HepG2 (cell line): ENCODE data around the gene C11orf86. TPM values are rescaled to one million over a fixed set of nuclear protein-coding genes. Genes with fewer than 3 reads are reported as not detected.

Experiments used
- ATAC-seq: fragments of 200-7000 bp; cut with Tn5 transposase; 3 replicates; pipeline ENCODE4 v1.9.1; 2020; ENCODE audit warnings: mild to moderate bottlenecking, moderate library complexity
- BruUV-seq: library from RNA; stranded (reverse); fragments of 400-500 nt; replicated peaks from 2 replicates; lab custom pipeline; 2021; lab: Mats Ljungman, UMichigan
- CTCF ChIA-PET: fragments of 300-600 bp; formaldehyde crosslinking; extraction: SDS; loops from one replicate; lab custom pipeline; 2021; ENCODE audit warnings: low total read pairs, inconsistent platforms, low intra/inter-chr PET ratio; lab: Yijun Ruan, JAX
- POLR2A ChIA-PET: fragments of 350-600 bp; sonication (Branson Sonifier 250); formaldehyde crosslinking; loops from one replicate; lab custom pipeline; 2020; ENCODE audit warnings: antibody characterized with exemption, inconsistent platforms; lab: Yijun Ruan, JAX
- DNase-seq: peaks from one replicate; pipeline ENCODE4 v3.0.0-alpha.2; 2015; ENCODE audit warnings: low spot score
- FAIRE-seq: peaks from 3 replicates; lab custom pipeline; 2011; peaks lifted over from hg19 to GRCh38; lab: Jason Lieb, UNC
- H2AFZ ChIP-seq: one replicate; pipeline ENCODE4 v1.6.1; 2011; ENCODE audit warnings: low read length, inconsistent platforms
- H3K27ac ChIP-seq: fragments of 300-600 bp; 3 replicates; pipeline ENCODE4 v1.8.0; 2011; ENCODE audit warnings: mixed run types, mild to moderate bottlenecking, mixed read lengths, low read length, inconsistent platforms; ENCODE audit not compliant: insufficient read depth; ENCODE audit errors: extremely low read length
- H3K27me3 ChIP-seq, 2 experiments: fragments of 200-600 bp in 1 of 2; 2 replicates in 1 of 2; 3 replicates in 1 of 2; pipeline versions ENCODE4 v1.6.0 to v1.8.0; 2011; ENCODE audit warnings: low read length in 2 of 2, mild to moderate bottlenecking in 2 of 2, moderate library complexity in 2 of 2, inconsistent platforms in 1 of 2; ENCODE audit not compliant: insufficient read depth in 2 of 2, control insufficient read depth in 1 of 2
- H3K36me3 ChIP-seq, 2 experiments: fragments of 200-600 bp in 1 of 2; replicated peaks in 1 of 2; 2 replicates in 1 of 2; 3 replicates in 1 of 2; pipeline versions ENCODE4 v1.5.1 to v1.8.0; 2011; ENCODE audit warnings: low read length in 2 of 2, inconsistent platforms in 1 of 2; ENCODE audit not compliant: insufficient read depth in 2 of 2, control insufficient read depth in 1 of 2
- H3K4me1 ChIP-seq: 2 replicates; pipeline ENCODE4 v1.5.1; 2012; ENCODE audit warnings: low read length, inconsistent platforms; ENCODE audit not compliant: insufficient read depth
- H3K4me2 ChIP-seq: 2 replicates; pipeline ENCODE4 v1.6.0; 2011; ENCODE audit warnings: low read depth, low read length, inconsistent platforms
- H3K4me3 ChIP-seq, 3 experiments: fragments of 200-600 bp in 1 of 3; sonication (generic), shearing (Covaris generic) in 1 of 3; replicated peaks in 1 of 3; 2 replicates each; pipeline ENCODE4 v1.5.1; 2011 to 2016; ENCODE audit warnings: low read length in 3 of 3, inconsistent platforms in 2 of 3, low read depth in 2 of 3, mild to moderate bottlenecking in 2 of 3, control low read depth in 1 of 3, mixed read lengths in 1 of 3; ENCODE audit not compliant: insufficient read depth in 1 of 3
- H3K79me2 ChIP-seq: one replicate; pipeline ENCODE4 v1.6.1; 2011; ENCODE audit warnings: low read length, inconsistent platforms; ENCODE audit not compliant: insufficient read depth
- H3K9ac ChIP-seq: 2 replicates; pipeline ENCODE4 v1.6.0; 2011; ENCODE audit warnings: mild to moderate bottlenecking, low read depth, low read length, inconsistent platforms; ENCODE audit not compliant: insufficient read depth
- H3K9me3 ChIP-seq: 2 replicates; pipeline ENCODE4 v1.5.1; 2012; ENCODE audit warnings: mild to moderate bottlenecking, low read length
- H4K20me1 ChIP-seq: 2 replicates; pipeline ENCODE4 v1.6.0; 2011; ENCODE audit warnings: inconsistent platforms, mild to moderate bottlenecking, low read length, moderate library complexity; ENCODE audit not compliant: insufficient read depth
- GMEB2 ChIP-seq: IDR thresholded peaks from 2 replicates; pipeline ENCODE4 v1.6.1; 2016; ENCODE audit warnings: missing biosample characterization, missing genetic modification reagents, low read depth
- HNF1B ChIP-seq: sonication (generic); formaldehyde crosslinking; IDR thresholded peaks from 2 replicates; pipeline ENCODE4 v1.5.1; 2020; ENCODE audit warnings: mild to moderate bottlenecking, moderate library complexity, missing genetic modification reagents
- IRX3 ChIP-seq: sonication (generic); formaldehyde crosslinking; IDR thresholded peaks from 2 replicates; pipeline ENCODE4 v1.8.1; 2023; ENCODE audit warnings: mild to moderate bottlenecking, low read depth, missing genetic modification reagents, borderline replicate concordance
- ISL2 ChIP-seq: sonication (generic); formaldehyde crosslinking; IDR thresholded peaks from 2 replicates; pipeline ENCODE4 v1.5.0; 2020; ENCODE audit warnings: missing genetic modification reagents
- MAFK ChIP-seq, 2 experiments: IDR thresholded peaks in 1 of 2; conservative IDR thresholded peaks in 1 of 2; 2 replicates each; pipeline ENCODE4 v1.6.1; 2011; ENCODE audit warnings: improper control_type of control experiment in 2 of 2, low read length in 2 of 2
- SPEN ChIP-seq: sonication (generic); formaldehyde crosslinking; IDR thresholded peaks from 2 replicates; pipeline ENCODE4 v1.5.1; 2020; ENCODE audit warnings: low read depth, mild to moderate bottlenecking, missing genetic modification reagents
- ZFP62 ChIP-seq: sonication (generic); formaldehyde crosslinking; IDR thresholded peaks from 2 replicates; pipeline ENCODE4 v1.4.0; 2020; ENCODE audit warnings: missing genetic modification reagents
- ZNF20 ChIP-seq: sonication (generic); formaldehyde crosslinking; IDR thresholded peaks from 2 replicates; pipeline ENCODE4 v1.4.0; 2020; ENCODE audit warnings: mild to moderate bottlenecking, moderate library complexity, missing genetic modification reagents
- ZNF768 ChIP-seq: sonication (generic); formaldehyde crosslinking; IDR thresholded peaks from 2 replicates; pipeline ENCODE4 v1.4.0; 2020; ENCODE audit warnings: missing genetic modification reagents
- WGBS: methylation state at CpG from one replicate; pipeline ENCODE4 v1.1.6; 2017; ENCODE audit warnings: low lambda C conversion rate; 5-methylcytosine and 5-hydroxymethylcytosine counted together
- in situ Hi-C: cut with HindIII; loops from 2 replicates; pipeline ENCODE4 v1.10.0; 2017; ENCODE audit warnings: low pct_unique_long_range_greater_than_20kb; ENCODE audit not compliant: extremely low pct_ligation_motif_present
- intact Hi-C: fragments of 100-400 bp; cut with micrococcal nuclease; formaldehyde crosslinking; loops from one replicate; pipeline ENCODE4 v1.10.0; 2022; ENCODE audit not compliant: unreplicated experiment
- polyA plus RNA-seq, 8 experiments: library from polyadenylated mRNA; depleted of rRNA in 3 of 8; stranded (reverse) in 7 of 8; unstranded in 1 of 8; fragments of >200 nt; fragmentation: Illumina TruSeq in 4 of 8; extraction: Trizol in 4 of 8; gene quantifications; 2 replicates each; pipeline versions ENCODE4 v1.2.1 to v1.2.3, GENCODE V29; 2011 to 2016; ENCODE audit warnings: low read depth in 4 of 8, missing spikeins in 1 of 8, mixed read lengths in 1 of 8; ENCODE audit not compliant: insufficient read depth in 1 of 8
- total RNA-seq, 5 experiments: library from RNA; depleted of rRNA; stranded (reverse); fragments of >200 nt; fragmentation: Illumina TruSeq; extraction: Trizol; gene quantifications; 2 replicates each; pipeline ENCODE4 v1.2.3, GENCODE V29; 2016; ENCODE audit warnings: low read depth in 1 of 5

Gene C11orf86
- total and polyA plus RNA-seq, 2 of the 13 experiments (the other 11 are each of a cell fraction or from before 2014, with no cell fraction given): 0.11 to 0.18 TPM

DNA sequence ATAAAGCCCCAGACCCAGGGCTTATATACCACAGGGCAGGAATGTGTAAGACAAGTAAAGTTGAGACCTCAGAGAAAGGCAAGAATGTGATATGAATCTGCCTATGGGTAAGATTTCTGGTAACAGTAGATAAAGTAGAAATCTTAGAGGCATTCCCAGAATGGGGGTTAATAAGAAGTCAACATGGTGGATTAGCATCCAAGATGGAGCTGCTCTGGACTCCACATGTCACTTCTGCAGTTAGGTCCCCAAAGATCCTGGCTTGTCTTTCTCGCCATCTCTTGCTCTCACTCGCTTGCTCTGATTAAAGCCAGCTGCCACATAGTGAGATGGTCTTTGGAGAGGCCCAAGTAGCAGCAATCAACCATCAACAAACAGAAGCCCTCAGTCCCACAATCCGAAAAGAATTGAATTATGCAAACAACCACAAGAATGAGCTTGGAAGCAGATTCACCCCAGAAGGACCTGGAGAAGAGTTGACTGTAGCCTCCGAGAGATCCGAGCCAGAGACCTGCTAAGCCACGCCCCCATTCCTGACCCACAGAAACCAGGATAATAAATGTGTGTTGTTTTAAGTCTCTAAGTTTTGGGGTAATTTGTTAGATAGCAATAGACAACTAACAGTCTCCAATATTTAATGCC lies 5.4 kb upstream of the C11orf86 start:
- Histone ChIP-seq H3K36me3 (no peaks in the 10 kb centered on the region), H2AFZ (no peak overlapping the region), H3K27me3 (no peaks in the 10 kb centered on the region), H3K9me3 (no peaks in the 10 kb centered on the region), H3K4me1 (peaks cover 96% of the 10 kb centered on the region), H3K4me2 (peak overlapping the region; percentile 82; the same call in 1 of the 2 replicates), H4K20me1 (no peaks in the 10 kb centered on the region), H3K4me3 (no peak overlapping the region), H3K79me2 (no peaks in the 10 kb centered on the region), H3K9ac (no peak overlapping the region), H3K27ac (no peak overlapping the region)
- 66% methylated on average over 6 of the region's 6 CpGs for WGBS
- no peak for FAIRE-seq
- BruUV-seq: no TSS peak
- TF ChIP-seq MAFK (conservative IDR thresholded peaks at IDR 0.05 in 1 of 2, IDR thresholded peaks at IDR 0.05 in 1 of 2; ENCODE audit: low read length in 2 of 2) (no peak), IRX3 (CRISPR knock-in tag) (no peak), ZFP62 (CRISPR knock-in tag) (no peak), ZNF768 (CRISPR knock-in tag) (no peak), HNF1B (CRISPR knock-in tag) (no peak), GMEB2 (no peak), ISL2 (CRISPR knock-in tag) (no peak), ZNF20 (CRISPR knock-in tag) (no peak), SPEN (no peak)
- no peak for DNase-seq
- POLR2A ChIA-PET: interaction anchor here (2.1 to 3.3 kb wide), 2 partner anchors 12 to 68 kb away, joined by 18 to 30 read pairs; partner anchors contain the start of gene PC
- no peak for ATAC-seq
- CTCF ChIA-PET: no interaction called here
- in situ Hi-C loops: loop anchor here (10.0 kb wide), 1 partner anchor 125 kb away; the partner anchor contains the start of gene RCE1
- intact Hi-C loops: loop anchor here (10.0 kb wide), 1 partner anchor 555 kb away; the partner anchor contains the start of gene CABP2
